Esophagus (tissue), 2 donors: ENCODE measurements around the gene CADM2. TPM values are rescaled to one million over a fixed set of nuclear protein-coding genes. Genes with fewer than 3 reads are reported as not detected.

ENCODE experiments used
- H3K27ac ChIP-seq, 2 donors: one replicate each; pipeline ENCODE4 v1.5.1; 2013; ENCODE audit warnings: low read depth in 2 of 2, mild to moderate bottlenecking in 2 of 2, inconsistent platforms in 1 of 2, low read length in 1 of 2, moderate library complexity in 1 of 2
- H3K27me3 ChIP-seq, 2 donors: one replicate each; pipeline ENCODE4 v1.6.1; 2013; ENCODE audit warnings: low read length in 2 of 2, control low read depth in 1 of 2, mild to moderate bottlenecking in 1 of 2; ENCODE audit not compliant: insufficient read depth in 2 of 2, control insufficient read depth in 1 of 2
- H3K36me3 ChIP-seq, 2 donors: one replicate each; pipeline ENCODE4 v1.6.1; 2013; ENCODE audit warnings: low read length in 1 of 2; ENCODE audit not compliant: control insufficient read depth in 2 of 2, insufficient read depth in 2 of 2
- H3K4me1 ChIP-seq, 2 donors: one replicate each; pipeline ENCODE4 v1.6.1; 2013; ENCODE audit warnings: low read length in 1 of 2; ENCODE audit not compliant: control insufficient read depth in 2 of 2, insufficient read depth in 2 of 2
- H3K4me3 ChIP-seq, 2 donors: one replicate each; pipeline ENCODE4 v1.5.1; 2013; ENCODE audit warnings: low read length in 2 of 2, mild to moderate bottlenecking in 2 of 2, low read depth in 1 of 2, moderate library complexity in 1 of 2
- H3K9me3 ChIP-seq, 2 donors: one replicate each; pipeline ENCODE4 v1.6.1; 2013; ENCODE audit warnings: mild to moderate bottlenecking in 2 of 2, low read depth in 1 of 2, low read length in 1 of 2, moderate library complexity in 1 of 2; ENCODE audit not compliant: control insufficient read depth in 2 of 2, insufficient read depth in 1 of 2
- WGBS, 2 donors: extraction: QIAGEN DNeasy Blood & Tissue Kit; methylation state at CpG; one replicate each; pipeline ENCODE4 v1.1.7; 2013; 5-methylcytosine and 5-hydroxymethylcytosine counted together
- polyA plus RNA-seq, 2 donors: library from polyadenylated mRNA; stranded (reverse); fragments of 200-250 nt; gene quantifications; one replicate each; pipeline ENCODE4 v1.2.3, GENCODE V29; 2013
- donor health status: healthy with polysubstance abuse.
- donor health status: Bipolar disorder and iron deficiency.

CADM2 gene
- polyA plus RNA-seq, 2 donors = 0.12 to 0.25 TPM

DNA sequence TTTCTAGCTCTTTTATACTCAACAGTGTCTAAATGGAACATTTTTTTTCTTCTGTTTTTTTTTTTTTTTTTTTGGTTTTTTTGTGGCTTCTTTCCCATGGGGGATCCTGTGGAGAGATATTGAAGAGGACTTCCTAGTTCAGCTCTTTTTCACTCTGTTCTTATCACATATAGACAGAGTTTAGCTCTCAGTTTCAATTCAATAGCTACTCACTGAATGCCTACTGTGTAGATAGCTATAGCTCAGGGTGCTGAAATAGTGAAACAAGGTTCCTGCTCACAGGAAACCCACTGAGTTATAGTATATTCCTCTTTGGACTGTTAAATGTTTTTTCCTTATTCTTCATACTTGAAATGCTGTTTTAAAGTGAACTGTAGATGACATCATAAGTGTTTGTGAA lies 918.8 kb downstream of the CADM2 start:
- Histone ChIP-seq H3K27me3 (no peaks in the 10 kb centered on the region), H3K4me1 (no peaks in the 10 kb centered on the region), H3K9me3 (no peaks in the 10 kb centered on the region), H3K36me3 (no peaks in the 10 kb centered on the region), H3K27ac (no peak overlapping the region), H3K4me3 (no peak overlapping the region)

DNA sequence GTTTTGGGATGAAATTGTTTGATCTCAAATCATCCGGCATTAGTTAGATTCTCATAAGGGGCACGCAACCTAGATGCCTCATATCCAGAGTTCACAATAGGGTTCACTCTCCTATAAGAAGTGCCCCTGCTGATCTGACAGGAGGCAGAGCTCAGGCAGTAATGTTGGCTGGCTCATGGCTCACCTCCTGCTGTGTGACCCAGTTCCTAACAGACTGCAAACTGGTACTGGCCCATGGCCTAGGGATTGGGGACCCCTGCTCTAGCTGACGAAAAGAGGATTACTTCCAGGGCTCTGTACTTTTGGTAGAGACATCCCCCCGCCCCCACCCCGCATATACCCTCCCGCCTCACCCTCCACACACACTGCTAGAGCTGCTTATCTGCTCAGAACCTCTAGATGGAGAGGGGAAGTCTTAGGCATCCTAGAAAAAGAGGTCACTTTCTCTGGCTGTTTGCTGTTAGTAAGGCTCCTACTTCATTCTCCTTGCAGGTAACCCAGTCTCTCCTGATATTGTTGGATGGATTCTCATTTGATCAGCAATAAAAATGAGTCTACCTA lies 923.1 kb downstream of the CADM2 start:
- H3K36me3 ChIP-seq = no peaks in the 10 kb centered on the region
- no peak overlapping the region for H3K27ac ChIP-seq
- H3K27me3 ChIP-seq = no peaks in the 10 kb centered on the region
- no peak overlapping the region for H3K4me3 ChIP-seq
- H3K9me3 ChIP-seq = no peaks in the 10 kb centered on the region
- no peaks in the 10 kb centered on the region for H3K4me1 ChIP-seq
- WGBS, 2 donors = 85 to 93% methylated on average over 6 of the region's 6 CpGs

DNA sequence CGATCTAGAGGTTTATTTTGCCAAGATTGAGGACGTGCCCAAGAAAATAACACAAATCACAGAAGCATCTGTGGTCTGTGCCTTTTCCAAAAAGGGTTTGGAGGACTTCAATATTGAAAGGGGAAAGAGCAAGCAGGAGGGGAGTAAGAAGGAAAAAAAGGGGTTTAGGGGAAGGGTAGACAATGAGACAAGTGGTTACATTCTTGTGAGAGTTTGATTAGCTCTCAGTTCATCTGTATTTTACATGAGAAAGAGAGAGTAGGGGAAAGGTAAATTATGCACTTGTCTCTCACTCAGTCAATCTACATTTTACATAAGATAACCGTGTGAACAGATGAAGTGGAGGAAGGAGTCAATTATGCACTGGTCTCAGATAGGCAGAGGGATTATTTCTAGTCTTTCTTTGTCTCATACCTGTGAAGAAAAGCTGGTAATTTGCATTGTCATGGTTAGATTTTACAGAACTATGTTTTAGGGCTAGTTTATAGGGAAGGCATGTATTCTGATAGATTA lies 931.3 kb downstream of the CADM2 start:
- no peaks in the 10 kb centered on the region for H3K9me3 ChIP-seq
- H3K4me1 ChIP-seq = no peaks in the 10 kb centered on the region
- H3K36me3 ChIP-seq = no peaks in the 10 kb centered on the region
- WGBS, 2 donors = 31 to 33% methylated on average over 3 of the region's 3 CpGs
- H3K4me3 ChIP-seq = no peak overlapping the region
- no peak overlapping the region for H3K27ac ChIP-seq
- H3K27me3 ChIP-seq = no peaks in the 10 kb centered on the region

DNA sequence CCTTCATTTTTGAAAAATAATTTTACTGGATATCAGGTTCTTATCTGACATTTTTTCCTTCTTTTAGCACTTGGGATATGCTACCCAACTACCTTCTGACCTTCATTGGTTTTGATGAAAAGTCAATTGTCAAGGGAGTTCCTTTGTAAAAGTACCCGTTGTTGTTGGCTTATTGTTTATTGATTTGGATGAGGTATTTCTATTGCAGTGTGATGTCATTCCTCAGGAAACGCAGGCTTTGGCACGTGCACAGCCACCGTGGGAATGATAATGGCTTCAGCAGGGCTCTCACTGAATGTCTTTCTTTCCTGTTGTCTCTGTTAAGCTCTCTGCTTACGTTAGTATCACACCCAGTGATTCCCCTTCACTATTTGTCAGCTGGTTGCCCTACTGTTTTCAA lies 944.6 kb downstream of the CADM2 start:
- Histone ChIP-seq H3K36me3 (no peaks in the 10 kb centered on the region), H3K27ac (no peak overlapping the region), H3K27me3 (no peaks in the 10 kb centered on the region), H3K9me3 (no peaks in the 10 kb centered on the region), H3K4me1 (no peaks in the 10 kb centered on the region), H3K4me3 (no peak overlapping the region)
- WGBS, 2 donors = 36 to 43% methylated on average over 5 of the region's 5 CpGs

- no peaks in the 10 kb centered on the region for H3K9me3 ChIP-seq
- no peaks in the 10 kb centered on the region for H3K4me1 ChIP-seq
- no peaks in the 10 kb centered on the region for H3K36me3 ChIP-seq
- H3K27ac ChIP-seq = no peak overlapping the region
- H3K27me3 ChIP-seq = no peaks in the 10 kb centered on the region
- WGBS, 2 donors = 67 to 73% methylated on average over 2 of the region's 2 CpGs
- H3K4me3 ChIP-seq = no peak overlapping the region
Observed at GRCh38 chr3:85912980-85913379, 954.2 kb downstream of the CADM2 start.

- H3K9me3 ChIP-seq = no peaks in the 10 kb centered on the region
- H3K27ac ChIP-seq = no peak overlapping the region
- H3K4me1 ChIP-seq = no peaks in the 10 kb centered on the region
- WGBS, 2 donors = 89 to 91% methylated on average over 3 of the region's 3 CpGs
- no peaks in the 10 kb centered on the region for H3K27me3 ChIP-seq
- H3K36me3 ChIP-seq = no peaks in the 10 kb centered on the region
- no peak overlapping the region for H3K4me3 ChIP-seq
Observed at GRCh38 chr3:85922374-85922773, 963.6 kb downstream of the CADM2 start.

GRCh38 chr3:85930718-85931117 lies 971.9 kb downstream of the CADM2 start:
- no peak overlapping the region for H3K27ac ChIP-seq
- no peaks in the 10 kb centered on the region for H3K27me3 ChIP-seq
- H3K4me1 ChIP-seq = no peaks in the 10 kb centered on the region
- no peak overlapping the region for H3K4me3 ChIP-seq
- H3K9me3 ChIP-seq = no peaks in the 10 kb centered on the region
- no peaks in the 10 kb centered on the region for H3K36me3 ChIP-seq
- WGBS, 2 donors = 83 to 88% methylated on average over 1 of the region's 1 CpG

GRCh38 chr3:85933326-85933725 lies 974.5 kb downstream of the CADM2 start:
- 72 to 75% methylated on average over 5 of the region's 5 CpGs for WGBS, 2 donors
- no peak overlapping the region for H3K27ac ChIP-seq
- H3K27me3 ChIP-seq = no peaks in the 10 kb centered on the region
- no peaks in the 10 kb centered on the region for H3K9me3 ChIP-seq
- H3K4me3 ChIP-seq = no peak overlapping the region
- no peaks in the 10 kb centered on the region for H3K36me3 ChIP-seq
- H3K4me1 ChIP-seq = no peaks in the 10 kb centered on the region

GRCh38 chr3:85935171-85935570 lies 976.4 kb downstream of the CADM2 start:
- 94 to 96% methylated on average over 1 of the region's 1 CpG for WGBS, 2 donors
- Histone ChIP-seq H3K27ac (no peak overlapping the region), H3K4me1 (no peaks in the 10 kb centered on the region), H3K36me3 (no peaks in the 10 kb centered on the region), H3K9me3 (no peaks in the 10 kb centered on the region), H3K27me3 (no peaks in the 10 kb centered on the region), H3K4me3 (no peak overlapping the region)

- 21 to 26% methylated on average over 3 of the region's 3 CpGs for WGBS, 2 donors
- Histone ChIP-seq H3K4me1 (no peaks in the 10 kb centered on the region), H3K4me3 (no peak overlapping the region), H3K27me3 (no peaks in the 10 kb centered on the region), H3K27ac (no peak overlapping the region), H3K36me3 (no peaks in the 10 kb centered on the region), H3K9me3 (no peaks in the 10 kb centered on the region)
Observed at GRCh38 chr3:85939074-85939482, 980.3 kb downstream of the CADM2 start.
